Transverse colon (tissue), 4 donors: Measurements from ENCODE around the gene ATF6B. TPM values are rescaled to one million over a fixed set of nuclear protein-coding genes. Genes with fewer than 3 reads are reported as not detected.

ENCODE experiments used
- DNase-seq: peaks from one replicate; pipeline ENCODE4 v3.0.0-alpha.2; 2019
- H3K27ac ChIP-seq, 4 donors: fragments of 200-600 bp; sonication (generic); 2 replicates each; pipeline ENCODE4 v1.5.1; 2016 to 2018; ENCODE audit warnings: inconsistent platforms in 4 of 4
- H3K27me3 ChIP-seq: fragments of 200-600 bp; sonication (generic); 2 replicates; pipeline ENCODE4 v1.5.1; 2017; ENCODE audit warnings: inconsistent platforms
- H3K36me3 ChIP-seq, 4 donors: fragments of 200-600 bp; sonication (generic); 2 replicates each; pipeline ENCODE4 v1.5.1; 2017 to 2019; ENCODE audit warnings: inconsistent platforms in 4 of 4
- H3K4me1 ChIP-seq, 4 donors: fragments of 200-600 bp; sonication (generic); 2 replicates each; pipeline ENCODE4 v1.5.1; 2017 to 2020; ENCODE audit warnings: inconsistent platforms in 4 of 4
- H3K4me3 ChIP-seq, 4 donors: fragments of 200-600 bp; sonication (generic); 1 replicate in 1 of 4; 2 replicates in 3 of 4; pipeline versions ENCODE4 v1.5.1 to v1.6.1; 2017 to 2019; ENCODE audit warnings: inconsistent platforms in 4 of 4
- H3K9me3 ChIP-seq, 2 donors: fragments of 200-600 bp; sonication (generic); 2 replicates each; pipeline ENCODE4 v1.5.1; 2017 to 2019; ENCODE audit warnings: inconsistent platforms in 2 of 2
- CTCF ChIP-seq, 5 experiments: fragments of 200-600 bp in 3 of 5; fragments of 450-650 bp in 2 of 5; sonication (generic) in 3 of 5; IDR thresholded peaks; 1 replicate in 2 of 5; 2 replicates in 3 of 5; pipeline ENCODE4 v1.5.1; 2016 to 2017; ENCODE audit warnings: antibody characterized with exemption in 5 of 5, inconsistent platforms in 3 of 5, mild to moderate bottlenecking in 2 of 5, moderate library complexity in 1 of 5
- EP300 ChIP-seq: sonication (generic); formaldehyde crosslinking; IDR thresholded peaks from one replicate; pipeline ENCODE4 v1.6.1; 2017; ENCODE audit warnings: antibody characterized with exemption, low read depth
- POLR2A ChIP-seq: fragments of 450-650 bp; IDR thresholded peaks from one replicate; pipeline ENCODE4 v1.6.1; 2016; ENCODE audit warnings: antibody characterized with exemption, mild to moderate bottlenecking, moderate library complexity
- POLR2AphosphoS5 ChIP-seq, 3 donors: sonication (generic); formaldehyde crosslinking; IDR thresholded peaks; one replicate each; pipeline ENCODE4 v1.6.1; 2016; ENCODE audit warnings: antibody characterized with exemption in 3 of 3
- WGBS, 2 donors: methylation state at CpG; one replicate each; pipeline ENCODE4 v1.1.5; 2018; ENCODE audit warnings: low coverage in 1 of 2; 5-methylcytosine and 5-hydroxymethylcytosine counted together
- in situ Hi-C, 4 donors: fragments of 200-750 bp; cut with MboI; loops; one replicate each; pipeline versions ENCODE4 v1.15.0 to v1.15.1; 2017; ENCODE audit warnings: low sequenced_read_pairs in 3 of 4, low pct_ligation_motif_present in 1 of 4, low pct_unique_long_range_greater_than_20kb in 1 of 4
- intact Hi-C: fragments of 100-400 bp; cut with DNase I; formaldehyde crosslinking; loops from one replicate; pipeline ENCODE4 v1.15.1; 2023; ENCODE audit warnings: low total_unique reads
- total RNA-seq, 4 donors: library from RNA; depleted of rRNA; stranded (reverse); fragments of >200 nt; gene quantifications; one replicate each; pipeline ENCODE4 v1.1.0, GENCODE V29; 2016

The ATF6B gene
- total RNA-seq, 4 donors from 2014 or later: 59.0 to 139 (median 98.5) TPM

- peak overlapping the region; percentile 50 to 78 (median 62) for H3K27ac ChIP-seq
- H3K4me3 ChIP-seq: no peak overlapping the region
- H3K4me1 ChIP-seq: peaks cover 12 to 49% (median 22%) of the 10 kb centered on the region in 4 donors
- WGBS, 2 donors: 55 to 87% methylated on average over 2 to 7 of the region's 8 CpGs
- H3K9me3 ChIP-seq: no peaks in the 10 kb centered on the region
- TF ChIP-seq CTCF (IDR thresholded peaks at IDR 0.05) (no peak), POLR2A (no peak), POLR2AphosphoS5 (IDR thresholded peaks at IDR 0.05) (no peak), EP300 (no peak)
- intact Hi-C loops (no loop called here), in situ Hi-C loops (no loop called here)
- no peak for DNase-seq
- peaks cover 0 to 27% (median 9%) of the 10 kb centered on the region in 4 donors for H3K36me3 ChIP-seq
- H3K27me3 ChIP-seq: no peaks in the 10 kb centered on the region
These were observed 13.2 kb downstream of the ATF6B start for GRCh38 chr6:32114796-32115195.

GRCh38 chr6:32113386-32114352 is 14.4 kb downstream of the ATF6B start:
- intact Hi-C loops (no loop called here), in situ Hi-C loops (no loop called here)
- H3K9me3 ChIP-seq: no peaks in the 10 kb centered on the region
- peaks cover 0 to 25% (median 9%) of the 10 kb centered on the region in 4 donors for H3K36me3 ChIP-seq
- no peak for TF ChIP-seq EP300
- peak in 3 of 5 experiments; percentile 4 to 15 (median 12) for TF ChIP-seq CTCF (IDR thresholded peaks at IDR 0.05)
- TF ChIP-seq POLR2AphosphoS5 (IDR thresholded peaks at IDR 0.05): peak; percentile 42 to 46 (median 44)
- TF ChIP-seq POLR2A: no peak
- peak overlapping the region; percentile 50 to 78 (median 67) for H3K27ac ChIP-seq
- DNase-seq: peak; percentile 63
- 72% methylated on average over 4 to 9 of the region's 9 CpGs for WGBS, 2 donors
- no peak overlapping the region for H3K4me3 ChIP-seq
- no peaks in the 10 kb centered on the region for H3K27me3 ChIP-seq
- H3K4me1 ChIP-seq: peaks cover 4 to 42% (median 18%) of the 10 kb centered on the region in 4 donors

- Histone ChIP-seq H3K4me1 (peaks cover 13 to 47% (median 26%) of the 10 kb centered on the region in 4 donors), H3K9me3 (no peaks in the 10 kb centered on the region), H3K27ac (peak overlapping the region; percentile 50 to 78 (median 67)), H3K4me3 (no peak overlapping the region), H3K27me3 (no peaks in the 10 kb centered on the region), H3K36me3 (peaks cover 0 to 13% (median 3%) of the 10 kb centered on the region in 4 donors)
- no peak for DNase-seq
- TF ChIP-seq CTCF (IDR thresholded peaks at IDR 0.05) (no peak), POLR2AphosphoS5 (IDR thresholded peaks at IDR 0.05) (no peak), EP300 (no peak), POLR2A (no peak)
- intact Hi-C loops (no loop called here), in situ Hi-C loops (no loop called here)
- WGBS, 2 donors: 45 to 66% methylated on average over 2 to 9 of the region's 9 CpGs
These were observed 15.5 kb downstream of the ATF6B start for GRCh38 chr6:32112431-32112980.

GRCh38 chr6:32111424-32112066 is 16.5 kb downstream of the ATF6B start:
- TF ChIP-seq POLR2A: no peak
- TF ChIP-seq POLR2AphosphoS5 (IDR thresholded peaks at IDR 0.05): peak in 1 of 3 donors; percentile 23
- peaks cover 0 to 5% (median 0%) of the 10 kb centered on the region in 4 donors for H3K36me3 ChIP-seq

More at GRCh38 chr6:32111424-32112066, 16.5 kb downstream of the ATF6B start:
- Histone ChIP-seq H3K27ac (peak overlapping the region; percentile 50 to 78 (median 67)), H3K9me3 (no peaks in the 10 kb centered on the region), H3K4me3 (no peak overlapping the region), H3K4me1 (peaks cover 16 to 53% (median 31%) of the 10 kb centered on the region in 4 donors), H3K27me3 (no peaks in the 10 kb centered on the region)
- in situ Hi-C loops (no loop called here), intact Hi-C loops (no loop called here)
- no peak for DNase-seq
- WGBS, 2 donors: 69 to 73% methylated on average over 5 to 7 of the region's 7 CpGs
